IPS DF 6.9 (cell line): ENCODE data around the gene PTPN20.
"Not testable (repeated sequence)": the region's sequence is repeated elsewhere in the genome, so short reads cannot be mapped to it uniquely, and the experiment has no call there.

Source experiments
- DNase-seq: peaks from one replicate; pipeline ENCODE4 v3.0.0-alpha.2; 2013; ENCODE audit warnings: low read depth, low spot score
- H3K27ac ChIP-seq: one replicate; pipeline ENCODE4 v1.5.1; 2013; ENCODE audit warnings: low read length, control low read depth
- H3K27me3 ChIP-seq: 2 replicates; pipeline ENCODE4 v1.6.1; 2013; ENCODE audit warnings: mild to moderate bottlenecking, low read length; ENCODE audit not compliant: control insufficient read depth, insufficient read depth
- H3K36me3 ChIP-seq: 2 replicates; pipeline ENCODE4 v1.6.1; 2013; ENCODE audit warnings: low read length; ENCODE audit not compliant: control insufficient read depth, insufficient read depth
- H3K4me1 ChIP-seq: 2 replicates; pipeline ENCODE4 v1.6.1; 2013; ENCODE audit warnings: low read length; ENCODE audit not compliant: control insufficient read depth, insufficient read depth
- H3K4me3 ChIP-seq: 2 replicates; pipeline ENCODE4 v1.5.1; 2013; ENCODE audit warnings: mild to moderate bottlenecking, low read length
- H3K9me3 ChIP-seq: 2 replicates; pipeline ENCODE4 v1.6.1; 2013; ENCODE audit warnings: low read length, inconsistent platforms; ENCODE audit not compliant: control insufficient read depth, insufficient read depth
- WGBS: extraction: QIAGEN DNeasy Blood & Tissue Kit; methylation state at CpG from one replicate; pipeline ENCODE4 v1.1.7; 2013; ENCODE audit warnings: mixed read lengths, missing lambda C conversion rate; ENCODE audit not compliant: insufficient read length, insufficient coverage; 5-methylcytosine and 5-hydroxymethylcytosine counted together

PTPN20 gene, protein sequence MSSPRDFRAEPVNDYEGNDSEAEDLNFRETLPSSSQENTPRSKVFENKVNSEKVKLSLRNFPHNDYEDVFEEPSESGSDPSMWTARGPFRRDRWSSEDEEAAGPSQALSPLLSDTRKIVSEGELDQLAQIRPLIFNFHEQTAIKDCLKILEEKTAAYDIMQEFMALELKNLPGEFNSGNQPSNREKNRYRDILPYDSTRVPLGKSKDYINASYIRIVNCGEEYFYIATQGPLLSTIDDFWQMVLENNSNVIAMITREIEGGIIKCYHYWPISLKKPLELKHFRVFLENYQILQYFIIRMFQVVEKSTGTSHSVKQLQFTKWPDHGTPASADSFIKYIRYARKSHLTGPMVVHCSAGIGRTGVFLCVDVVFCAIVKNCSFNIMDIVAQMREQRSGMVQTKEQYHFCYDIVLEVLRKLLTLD

DNA sequence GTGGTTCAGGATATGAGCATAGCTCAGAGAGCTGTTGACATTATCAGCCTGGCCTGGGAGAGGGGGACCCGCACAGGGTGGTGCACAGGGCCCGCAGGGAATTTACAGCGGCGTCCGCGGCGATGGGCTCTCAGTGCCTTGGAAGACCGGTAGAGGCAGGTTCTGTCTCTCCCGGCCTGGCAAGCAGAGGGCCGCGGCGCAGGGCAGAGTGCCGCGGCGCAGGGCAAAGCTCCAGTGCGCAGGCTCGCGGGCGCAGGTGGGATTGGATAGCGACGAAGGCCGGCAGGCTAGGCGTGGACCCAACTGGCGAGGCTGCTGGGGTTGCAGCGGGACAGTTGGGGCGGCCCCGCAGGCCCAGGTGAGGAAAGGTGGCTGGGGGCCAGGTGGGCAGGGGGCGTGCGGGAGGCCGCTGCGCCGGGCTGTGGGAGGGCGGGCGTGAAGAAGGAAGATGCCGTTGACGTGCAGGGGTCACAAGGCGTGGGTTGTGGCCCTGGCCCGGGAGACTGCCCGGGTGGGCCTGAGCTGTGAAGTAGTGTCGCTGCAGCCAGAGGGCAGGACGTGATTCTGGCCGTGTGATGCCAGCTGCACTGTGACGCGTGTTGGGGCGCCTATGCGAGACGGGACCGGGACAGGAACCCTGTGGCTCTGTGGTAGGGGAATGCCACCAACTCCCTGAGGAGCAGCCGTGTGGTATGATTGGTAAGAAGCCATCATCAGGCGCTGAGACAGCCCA, at the start of gene PTPN20:
PTPN20 (plus strand) TSS at position 285 of the 733 bp plus-strand sequence. CDS start 21,072 bp downstream, outside the sequence.
- not testable (repeated sequence) for H3K27me3 ChIP-seq, H3K4me3 ChIP-seq, H3K36me3 ChIP-seq, H3K4me1 ChIP-seq, DNase-seq, H3K27ac ChIP-seq, H3K9me3 ChIP-seq
- WGBS = no CpG with 5 or more reads among the region's 50 CpGs

DNA sequence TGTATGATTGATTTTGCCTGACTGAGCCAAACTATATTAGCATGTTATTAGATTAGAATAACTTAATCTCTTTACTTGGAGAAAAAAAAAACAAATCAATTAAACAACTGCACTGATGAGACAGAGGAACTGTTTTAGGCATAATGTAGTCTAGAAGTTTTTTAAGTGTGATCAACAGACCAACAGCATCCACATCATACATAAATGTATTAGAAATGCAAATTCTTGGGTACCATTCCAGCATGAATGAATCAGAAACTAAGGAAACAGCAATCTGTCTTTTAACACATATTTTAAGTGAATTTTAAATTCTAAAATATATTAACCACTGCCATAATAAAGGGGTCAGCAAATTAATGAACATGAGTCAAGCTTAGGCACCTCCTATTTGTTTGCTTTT, 41.5 kb upstream of the PTPN20 start:
- H3K27ac ChIP-seq, H3K27me3 ChIP-seq, H3K36me3 ChIP-seq, H3K4me3 ChIP-seq, H3K4me1 ChIP-seq, DNase-seq, H3K9me3 ChIP-seq: not testable (repeated sequence)

- not testable (repeated sequence) for H3K27me3 ChIP-seq, H3K36me3 ChIP-seq, H3K4me1 ChIP-seq, H3K4me3 ChIP-seq, H3K9me3 ChIP-seq, DNase-seq, H3K27ac ChIP-seq
- WGBS = no CpG with 5 or more reads among the region's 4 CpGs
Measured at GRCh38 chr10:46871583-46871982, 39.6 kb upstream of the PTPN20 start.

GRCh38 chr10:46875304-46875703, 35.9 kb upstream of the PTPN20 start:
- not testable (repeated sequence) for H3K36me3 ChIP-seq, H3K27ac ChIP-seq, H3K27me3 ChIP-seq, H3K4me1 ChIP-seq, H3K9me3 ChIP-seq, DNase-seq, H3K4me3 ChIP-seq
- WGBS = no CpG with 5 or more reads among the region's 6 CpGs

DNA sequence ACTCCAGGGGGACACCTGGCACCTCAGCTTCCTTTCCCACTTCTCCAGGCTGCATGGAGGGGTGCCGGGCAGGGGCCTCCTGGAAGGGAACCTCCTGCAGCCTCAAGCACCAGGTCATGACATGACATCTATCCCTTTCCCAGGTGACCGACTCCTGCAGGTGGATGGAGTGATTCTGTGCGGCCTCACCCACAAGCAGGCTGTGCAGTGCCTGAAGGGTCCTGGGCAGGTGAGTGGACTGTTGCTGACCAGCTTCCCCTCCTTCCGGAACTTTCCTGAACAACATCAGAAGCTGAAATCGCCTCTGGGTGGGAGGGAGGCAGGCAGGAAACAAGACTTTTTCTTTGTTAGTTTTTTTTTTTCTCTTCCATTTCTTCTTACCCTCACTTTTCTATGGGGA, 34.5 kb upstream of the PTPN20 start:
- H3K9me3 ChIP-seq, H3K27me3 ChIP-seq, H3K4me1 ChIP-seq, DNase-seq, H3K4me3 ChIP-seq, H3K27ac ChIP-seq, H3K36me3 ChIP-seq: not testable (repeated sequence)
- no CpG with 5 or more reads among the region's 5 CpGs for WGBS

- H3K4me3 ChIP-seq, H3K4me1 ChIP-seq, H3K27me3 ChIP-seq, H3K27ac ChIP-seq, H3K36me3 ChIP-seq, H3K9me3 ChIP-seq: not testable (repeated sequence)
- WGBS = no CpG with 5 or more reads among the region's 7 CpGs
- DNase-seq = peak; percentile 9
Measured at GRCh38 chr10:46878761-46879160, 32.5 kb upstream of the PTPN20 start.

DNA sequence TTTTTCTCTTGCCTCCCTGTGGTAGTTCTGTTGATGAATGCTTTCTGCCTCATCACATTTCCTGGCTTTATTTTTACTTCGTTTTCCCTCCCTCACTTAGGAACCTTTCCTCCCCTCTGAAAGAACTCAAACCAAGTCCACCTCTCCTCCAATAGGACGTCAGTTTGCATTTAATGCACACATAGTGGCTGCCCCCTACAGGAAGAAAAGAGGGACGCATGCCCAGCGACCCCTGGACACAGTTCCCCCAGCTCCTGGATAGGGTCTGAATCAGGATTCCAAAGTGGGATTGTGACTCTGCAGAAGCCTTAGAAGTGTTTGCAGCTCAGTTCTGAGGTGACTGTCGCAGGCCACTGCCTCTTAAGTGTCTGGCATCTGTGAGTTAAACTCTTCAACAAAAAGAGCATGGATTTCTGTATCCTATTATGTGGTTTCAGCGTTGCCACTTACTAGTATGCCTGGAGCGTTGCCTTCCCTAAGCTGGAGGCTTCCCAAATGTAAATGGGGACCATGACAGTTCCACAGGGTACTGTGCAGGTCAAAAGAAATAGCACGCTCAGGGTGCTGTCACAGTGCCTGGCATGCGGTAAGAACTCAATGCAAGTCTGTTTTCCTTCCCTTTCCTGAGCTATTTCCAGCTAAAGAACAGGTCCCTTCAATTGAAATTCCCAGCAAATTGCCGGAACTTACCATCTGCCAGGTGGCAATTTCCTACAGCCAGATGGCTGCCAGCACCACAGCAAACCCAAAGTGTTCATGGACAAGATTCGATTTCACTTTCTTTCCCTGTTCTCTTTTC, 20.2 kb upstream of the PTPN20 start:
- WGBS = no CpG with 5 or more reads among the region's 11 CpGs
- H3K9me3 ChIP-seq, DNase-seq, H3K27ac ChIP-seq, H3K36me3 ChIP-seq, H3K4me3 ChIP-seq, H3K4me1 ChIP-seq, H3K27me3 ChIP-seq: not testable (repeated sequence)

DNA sequence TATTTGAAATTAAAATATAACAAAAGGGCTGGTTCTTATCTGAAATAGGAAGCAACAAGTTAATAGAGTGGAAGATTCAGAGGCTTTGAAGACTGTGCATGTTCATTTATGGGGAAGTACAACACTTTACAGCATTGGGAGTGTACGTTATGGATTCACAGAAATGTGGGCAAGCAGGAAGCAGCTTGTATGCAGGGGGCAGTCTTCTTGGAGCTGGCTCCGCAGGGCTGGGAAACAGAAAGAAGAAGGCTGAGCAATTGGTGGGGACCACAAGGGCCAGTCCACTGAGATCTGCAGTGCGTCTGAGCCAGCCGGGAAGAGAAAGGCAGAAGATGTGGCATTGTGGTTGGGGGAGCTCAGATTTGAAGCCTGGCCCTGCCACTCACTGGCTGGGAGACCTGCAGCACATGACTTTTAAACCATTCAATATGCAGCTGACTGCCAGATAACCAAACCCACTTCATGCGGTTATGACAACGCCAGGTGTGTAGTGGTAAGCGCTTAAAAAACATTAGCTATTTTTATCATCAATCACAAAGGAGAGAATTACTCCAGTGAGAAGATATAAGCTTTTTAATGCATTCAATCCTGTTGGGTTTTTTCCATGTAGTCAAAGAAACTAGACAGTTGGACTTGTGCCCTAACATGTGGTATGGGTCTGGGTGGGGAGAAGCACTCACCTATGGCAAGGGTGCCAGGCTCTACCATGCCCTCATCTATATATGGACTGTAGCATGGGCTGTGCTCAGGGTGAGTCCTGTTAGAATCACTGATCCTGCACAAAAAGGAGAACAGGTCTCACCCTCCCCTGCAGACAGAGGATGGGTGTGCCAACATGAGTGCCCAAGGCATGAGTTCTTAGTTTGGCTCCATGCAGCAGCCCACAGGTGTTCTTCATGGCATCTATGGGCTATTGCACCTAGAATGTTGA, 14.2 kb upstream of the PTPN20 start:
- DNase-seq, H3K4me3 ChIP-seq, H3K27me3 ChIP-seq, H3K9me3 ChIP-seq, H3K27ac ChIP-seq, H3K36me3 ChIP-seq, H3K4me1 ChIP-seq: not testable (repeated sequence)
- WGBS = no CpG with 5 or more reads among the region's 7 CpGs

DNA sequence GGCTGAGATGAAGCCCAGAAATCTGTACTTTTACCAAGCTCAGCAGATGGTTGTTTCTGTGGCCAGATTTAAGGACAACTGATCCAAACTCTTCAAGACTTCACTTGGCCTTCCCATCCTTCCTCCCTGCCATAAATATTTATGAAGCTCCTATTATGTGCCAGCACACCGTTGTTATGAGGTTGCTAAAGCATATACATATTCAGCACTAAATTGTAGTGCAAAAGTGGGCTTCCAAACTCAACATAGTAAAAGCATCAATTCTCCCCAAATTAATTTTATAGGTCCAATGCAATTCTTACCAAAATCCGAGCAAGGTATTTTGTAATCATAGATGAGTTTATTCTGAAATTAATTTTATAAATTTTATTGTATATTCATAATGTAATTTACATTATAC, 10.0 kb upstream of the PTPN20 start:
- WGBS = no CpG with 5 or more reads among the region's 2 CpGs
- not testable (repeated sequence) for H3K27ac ChIP-seq

GRCh38 chr10:46903874-46904273, 7.4 kb upstream of the PTPN20 start:
- H3K4me3 ChIP-seq, H3K27me3 ChIP-seq, DNase-seq, H3K4me1 ChIP-seq, H3K36me3 ChIP-seq, H3K9me3 ChIP-seq, H3K27ac ChIP-seq: not testable (repeated sequence)
- no CpG with 5 or more reads among the region's 5 CpGs for WGBS

More for the DNA sequence above, 10.0 kb upstream of the PTPN20 start:
- not testable (repeated sequence) for H3K4me3 ChIP-seq, DNase-seq, H3K9me3 ChIP-seq, H3K36me3 ChIP-seq, H3K27me3 ChIP-seq, H3K4me1 ChIP-seq
